ENCODE data around the gene INSC. TPM values are rescaled to one million over a fixed set of nuclear protein-coding genes. Genes with fewer than 3 reads are reported as not detected.

Gene INSC
- total RNA-seq, 1 experiment from 2014 or later, result not detected

- H3K4me3 Mint-ChIP-seq (ENCODE audit: low read depth, unreplicated experiment), result no peak overlapping the region
Measured at GRCh38 chr11:15142838-15143237, 28.1 kb downstream of the INSC start.

GRCh38 chr11:15143855-15144254 is 29.1 kb downstream of the INSC start:
- CTCF ChIA-PET, result no interaction called here

More at GRCh38 chr11:15142838-15143237, 28.1 kb downstream of the INSC start:
- CTCF ChIA-PET, result no interaction called here
- TF ChIP-seq CTCF (IDR thresholded peaks at IDR 0.05; ENCODE audit: unreplicated experiment), result no peak
- no peaks in the 10 kb centered on the region for H3K36me3 Mint-ChIP-seq (ENCODE audit: insufficient read depth, unreplicated experiment)
- H3K4me1 Mint-ChIP-seq (ENCODE audit: low read depth, unreplicated experiment), result peaks cover 13% of the 10 kb centered on the region
- H3K27me3 Mint-ChIP-seq (ENCODE audit: unreplicated experiment), result no peaks in the 10 kb centered on the region
- DNase-seq, result no peak
- H3K9me3 Mint-ChIP-seq (ENCODE audit: low read depth, unreplicated experiment), result no peaks in the 10 kb centered on the region
- intact Hi-C loops (cut with micrococcal nuclease; ENCODE audit: unreplicated experiment), result no loop called here
- no peak overlapping the region for H3K27ac Mint-ChIP-seq (ENCODE audit: unreplicated experiment)
- no TSS peak for BruUV-seq (replicated peaks)

GRCh38 chr11:15144347-15144746 is 29.6 kb downstream of the INSC start:
- TF ChIP-seq CTCF (IDR thresholded peaks at IDR 0.05; ENCODE audit: unreplicated experiment), result no peak
- no peaks in the 10 kb centered on the region for H3K36me3 Mint-ChIP-seq (ENCODE audit: insufficient read depth, unreplicated experiment)
- intact Hi-C loops (cut with micrococcal nuclease; ENCODE audit: unreplicated experiment), result no loop called here
- H3K27ac Mint-ChIP-seq (ENCODE audit: unreplicated experiment), result no peak overlapping the region
- no peak for DNase-seq
- BruUV-seq (replicated peaks), result no TSS peak
- CTCF ChIA-PET, result interaction anchor here (0.6 kb wide), 1 partner anchor 30 kb away, joined by 6 read pairs; no protein-coding TSS in a partner anchor
- H3K4me3 Mint-ChIP-seq (ENCODE audit: low read depth, unreplicated experiment), result no peak overlapping the region
- no peaks in the 10 kb centered on the region for H3K27me3 Mint-ChIP-seq (ENCODE audit: unreplicated experiment)
- H3K4me1 Mint-ChIP-seq (ENCODE audit: low read depth, unreplicated experiment), result peaks cover 13% of the 10 kb centered on the region
- no peaks in the 10 kb centered on the region for H3K9me3 Mint-ChIP-seq (ENCODE audit: low read depth, unreplicated experiment)

More at GRCh38 chr11:15143855-15144254, 29.1 kb downstream of the INSC start:
- Mint-ChIP-seq H3K4me3 (ENCODE audit: low read depth, unreplicated experiment) (no peak overlapping the region), H3K9me3 (ENCODE audit: low read depth, unreplicated experiment) (no peaks in the 10 kb centered on the region), H3K27ac (ENCODE audit: unreplicated experiment) (no peak overlapping the region), H3K36me3 (ENCODE audit: insufficient read depth, unreplicated experiment) (no peaks in the 10 kb centered on the region), H3K27me3 (ENCODE audit: unreplicated experiment) (no peaks in the 10 kb centered on the region), H3K4me1 (ENCODE audit: low read depth, unreplicated experiment) (peaks cover 13% of the 10 kb centered on the region)
- TF ChIP-seq CTCF (IDR thresholded peaks at IDR 0.05; ENCODE audit: unreplicated experiment), result no peak
- no peak for DNase-seq
- no TSS peak for BruUV-seq (replicated peaks)
- intact Hi-C loops (cut with micrococcal nuclease; ENCODE audit: unreplicated experiment), result no loop called here

GRCh38 chr11:15145151-15145550 is 30.4 kb downstream of the INSC start:
- CTCF ChIA-PET, result no interaction called here
- Mint-ChIP-seq H3K4me3 (ENCODE audit: low read depth, unreplicated experiment) (no peak overlapping the region), H3K36me3 (ENCODE audit: insufficient read depth, unreplicated experiment) (no peaks in the 10 kb centered on the region), H3K9me3 (ENCODE audit: low read depth, unreplicated experiment) (no peaks in the 10 kb centered on the region), H3K27me3 (ENCODE audit: unreplicated experiment) (no peaks in the 10 kb centered on the region), H3K27ac (ENCODE audit: unreplicated experiment) (no peak overlapping the region), H3K4me1 (ENCODE audit: low read depth, unreplicated experiment) (peaks cover 13% of the 10 kb centered on the region)
- BruUV-seq (replicated peaks), result no TSS peak
- intact Hi-C loops (cut with micrococcal nuclease; ENCODE audit: unreplicated experiment), result no loop called here
- TF ChIP-seq CTCF (IDR thresholded peaks at IDR 0.05; ENCODE audit: unreplicated experiment), result no peak
- no peak for DNase-seq
